HG02973 (cell line): ENCODE data around the gene MAPKAPK3.

Experiments used
- ATAC-seq: cut with Tn5 transposase; IDR thresholded peaks from one replicate; pipeline ENCODE4 v1.9.1; 2021; ENCODE audit warnings: moderate library complexity; ENCODE audit not compliant: unreplicated experiment

The MAPKAPK3 gene

DNA sequence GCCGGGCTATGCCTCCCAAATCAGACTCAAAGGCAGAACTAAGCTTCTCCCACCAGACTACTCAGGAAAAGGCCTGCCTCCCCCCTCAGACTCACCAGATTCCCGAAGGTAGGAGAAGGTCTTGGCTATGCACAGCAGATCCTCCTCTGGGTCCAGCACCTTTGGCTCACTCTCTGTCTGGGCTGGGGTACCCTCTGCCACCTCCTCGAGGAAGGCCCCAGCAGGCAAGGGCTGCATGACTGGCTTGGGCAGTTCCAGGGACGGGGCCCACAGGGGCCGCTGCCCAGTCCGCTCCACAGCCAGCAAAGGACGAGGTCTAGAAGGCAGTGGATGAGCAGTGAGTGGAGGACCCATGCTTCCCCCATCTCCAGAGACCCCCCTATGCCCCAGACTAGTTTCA, 8.7 kb upstream of the MAPKAPK3 start:
- no peak for ATAC-seq

DNA sequence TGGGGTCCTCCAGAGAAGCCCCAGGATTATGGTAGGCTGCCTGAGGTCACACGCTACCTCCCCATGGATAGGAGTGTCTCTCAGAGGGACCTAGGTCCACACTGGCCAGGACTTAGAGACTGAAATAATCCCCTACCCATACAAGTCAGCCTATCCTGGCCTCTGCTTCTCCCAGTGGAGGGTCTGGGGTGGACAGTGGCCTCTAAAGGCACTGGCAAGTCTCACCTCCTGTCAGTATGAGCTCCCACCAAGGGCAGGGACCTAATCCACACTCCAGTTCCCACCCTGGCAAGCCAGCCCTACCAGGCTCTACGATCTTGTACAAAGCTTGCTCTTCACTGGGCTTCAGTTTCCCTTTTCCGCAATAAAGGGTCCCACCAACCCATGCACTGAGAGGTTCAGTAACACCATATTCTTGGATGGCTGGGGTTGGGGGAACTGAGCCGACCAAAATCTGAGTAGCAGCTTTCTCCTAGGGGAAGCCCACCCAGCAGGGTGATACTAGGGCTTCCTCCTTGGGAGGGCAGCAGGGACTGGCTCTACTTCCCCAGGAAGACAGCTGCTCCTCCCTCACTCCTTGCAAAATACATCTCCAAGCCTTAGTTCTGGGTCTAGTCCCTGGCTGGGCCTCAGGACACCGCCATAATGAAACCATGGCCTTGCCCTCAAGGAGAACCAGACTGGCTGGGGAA, 7.7 kb upstream of the MAPKAPK3 start:
- no peak for ATAC-seq

DNA sequence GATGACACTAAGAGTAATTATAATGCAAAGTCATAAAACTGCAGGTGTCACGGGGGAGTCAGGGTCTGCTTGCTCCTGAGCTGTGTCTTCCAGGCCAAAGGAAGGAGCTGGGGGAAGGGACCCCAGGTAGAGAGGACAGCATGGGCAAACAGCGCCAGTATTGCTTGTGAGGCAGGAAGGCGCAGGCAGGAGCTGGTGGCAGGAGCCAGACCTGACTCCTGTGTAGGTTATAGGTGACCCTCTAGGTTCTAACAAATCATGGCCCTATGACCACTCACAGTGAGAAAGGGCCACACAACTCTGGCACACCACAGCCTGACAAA, 7.2 kb upstream of the MAPKAPK3 start:
- ATAC-seq = no peak

DNA sequence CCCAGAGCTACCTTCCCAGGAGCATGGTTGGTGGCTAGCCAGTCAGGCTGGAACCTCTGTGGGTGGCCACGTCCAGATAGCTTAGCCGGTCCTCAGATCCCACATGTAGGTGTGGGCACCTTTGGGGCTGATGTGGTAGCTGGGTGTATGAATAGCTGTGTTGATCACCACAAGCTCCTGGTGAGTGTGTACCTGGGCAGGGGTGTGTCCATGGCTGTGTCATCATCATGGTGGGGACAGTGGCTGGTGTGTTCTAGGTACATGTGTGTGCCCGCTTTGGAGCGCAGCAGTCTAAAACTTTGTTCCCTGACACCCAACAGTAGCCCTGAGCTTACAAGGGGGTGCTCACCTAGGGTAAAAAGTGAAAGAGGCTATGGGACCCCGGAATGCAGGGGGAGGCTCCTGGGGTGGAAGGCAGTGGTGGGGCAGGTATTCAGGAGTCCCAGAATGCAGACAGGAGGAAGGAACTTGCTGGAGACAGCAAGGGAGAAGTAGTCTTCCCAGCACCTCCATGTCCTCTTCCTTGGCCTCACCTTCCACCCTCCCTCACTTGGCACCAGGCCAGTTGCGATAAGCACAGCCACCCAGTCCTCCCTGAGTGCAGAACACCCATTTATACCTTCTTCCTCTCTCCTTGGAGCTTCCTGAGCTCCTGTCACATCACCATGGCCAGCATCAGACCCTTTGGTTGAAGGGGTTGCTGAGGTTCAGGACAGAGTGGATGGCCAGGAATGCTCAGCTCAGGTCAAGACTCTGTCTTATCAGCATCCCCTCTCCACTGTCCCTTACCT, 6.6 kb upstream of the MAPKAPK3 start:
- no peak for ATAC-seq

DNA sequence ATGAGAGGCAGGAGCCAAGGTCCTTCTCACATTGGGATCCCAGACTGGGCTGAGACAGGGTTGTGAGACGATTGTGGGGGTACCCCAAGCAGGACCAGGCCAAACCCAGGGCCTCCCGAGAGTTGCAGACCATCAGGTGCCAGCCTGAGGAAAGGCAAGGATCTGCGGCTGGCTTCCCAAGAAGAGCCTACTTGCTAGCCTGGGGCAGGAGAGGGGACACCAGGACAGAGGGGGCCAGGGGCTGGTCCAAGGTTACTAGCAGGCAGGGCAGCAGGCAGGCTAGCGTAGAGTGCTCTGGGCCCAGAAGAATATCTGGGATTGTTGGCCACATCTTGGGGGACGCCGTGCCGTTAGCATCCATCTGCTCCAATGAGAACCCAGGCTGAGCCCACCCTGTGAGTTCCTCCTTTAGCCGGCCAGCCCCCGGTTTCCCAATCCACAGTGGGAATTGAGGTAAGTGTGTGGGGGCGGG, 5.9 kb upstream of the MAPKAPK3 start:
- no peak for ATAC-seq

DNA sequence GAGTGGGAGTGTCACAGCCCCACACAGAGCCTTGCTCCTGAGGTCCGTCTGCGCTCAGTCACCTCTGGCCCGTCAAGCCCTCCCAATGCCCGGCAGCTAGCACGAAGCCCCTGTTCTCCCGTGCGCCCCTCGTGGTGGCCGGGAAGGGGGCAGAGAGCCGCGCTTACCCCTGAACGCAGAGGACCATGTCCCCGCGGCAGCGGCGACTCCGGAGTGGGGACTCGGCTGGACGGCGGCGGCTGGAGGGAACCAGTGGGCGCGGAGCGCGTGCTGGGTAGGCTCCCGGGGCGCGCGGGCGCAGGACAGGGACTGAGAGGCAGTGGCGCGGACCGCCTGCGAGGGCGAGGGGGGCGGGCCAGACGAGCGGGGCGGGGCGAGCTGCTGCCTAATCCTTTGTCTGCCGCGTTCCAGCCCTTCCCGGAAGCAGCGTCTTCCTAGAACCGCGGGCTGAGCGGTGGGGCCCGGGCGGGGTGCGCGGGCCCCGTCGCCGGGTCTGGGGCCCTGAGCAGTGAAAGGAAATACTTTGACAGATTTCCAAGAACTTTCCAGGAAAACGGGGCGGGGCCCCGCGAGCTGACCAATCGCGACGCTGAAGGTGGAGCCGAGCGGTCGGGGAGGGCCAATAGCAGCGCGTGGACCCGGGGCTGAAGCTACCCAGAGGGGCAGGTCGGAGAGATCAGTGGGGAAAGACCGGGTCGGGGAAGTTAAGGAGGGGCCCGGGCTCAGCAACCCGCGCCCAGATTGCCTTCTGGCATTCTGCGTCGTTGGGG, 5.3 kb upstream of the MAPKAPK3 start, which contains the start of gene CISH:
Gene CISH, minus strand, starts transcription at position 311 of the 770 bp plus-strand sequence. Its CDS starts 124 bp downstream, at position 187.
- ATAC-seq = peak; percentile 56

DNA sequence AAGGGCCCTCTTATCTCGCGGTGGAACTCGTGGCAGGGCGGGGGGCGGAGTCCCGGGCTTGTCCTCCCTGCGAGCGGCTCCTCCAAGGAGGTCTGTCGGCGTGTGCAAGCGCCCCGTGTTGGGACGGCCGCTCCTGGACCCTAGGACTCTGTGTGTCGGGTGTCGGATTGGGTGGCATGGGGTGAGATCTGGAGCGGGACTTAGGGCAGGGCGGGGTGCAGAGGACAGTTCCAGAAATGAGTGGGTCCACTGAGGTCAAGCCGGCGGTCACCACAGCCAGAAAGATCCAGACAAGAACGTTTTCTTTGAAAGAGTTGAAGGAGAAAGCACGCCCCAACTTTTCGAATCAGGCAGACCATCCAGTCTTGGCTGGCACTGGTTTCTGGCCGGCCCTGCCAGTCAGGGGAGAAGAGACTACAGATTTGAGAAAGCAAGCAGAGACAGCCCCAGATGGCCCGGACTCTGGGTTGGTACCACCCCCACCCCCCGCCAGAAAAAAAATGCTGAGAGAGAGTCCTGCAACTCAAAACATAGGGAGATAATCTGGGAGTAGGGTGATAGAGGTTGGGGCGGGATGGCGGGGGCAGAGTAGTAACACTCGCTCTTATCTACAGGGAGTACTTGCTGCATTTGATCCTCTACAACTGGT, 4.6 kb upstream of the MAPKAPK3 start:
- no peak for ATAC-seq

DNA sequence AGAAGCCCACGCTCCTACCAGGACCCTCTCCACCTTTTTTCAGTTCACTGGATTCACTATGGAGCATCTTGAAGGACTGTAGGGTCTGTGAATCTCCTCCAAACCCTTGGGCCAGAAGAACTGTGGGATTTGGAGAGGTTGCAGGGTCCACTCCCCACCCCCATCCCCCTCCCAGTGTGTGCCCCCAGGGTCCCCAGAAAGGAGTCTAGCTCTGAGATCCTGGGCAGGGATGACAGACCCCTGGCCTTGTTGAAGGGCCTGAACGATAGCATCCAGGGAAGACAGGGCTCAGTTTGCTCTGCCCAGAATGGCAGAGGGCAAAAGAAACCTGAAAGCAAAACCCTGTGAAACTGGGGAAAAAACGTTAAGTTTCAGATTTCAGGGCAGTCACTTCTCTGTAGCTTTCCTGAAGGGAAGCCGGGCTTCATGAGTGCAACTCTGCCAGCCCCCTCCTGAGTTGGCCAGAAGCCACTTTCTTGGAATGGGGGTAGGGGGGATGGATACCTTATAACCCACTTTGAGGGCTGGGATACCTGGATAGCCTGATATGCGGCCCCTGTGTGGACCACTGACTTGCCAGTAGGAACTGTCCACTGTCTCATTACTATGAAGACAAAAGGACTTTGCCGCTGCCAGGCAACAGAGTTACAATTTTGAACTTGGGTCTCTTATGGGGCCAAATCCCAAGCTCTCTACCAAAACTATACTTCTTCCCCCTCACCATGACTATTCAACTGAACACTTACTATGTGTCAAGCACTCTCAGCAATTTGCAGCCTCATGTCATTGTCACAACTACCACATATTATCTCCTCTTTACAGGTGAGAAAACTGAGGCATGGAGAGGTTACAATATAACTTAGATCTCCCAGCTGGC, 3.7 kb upstream of the MAPKAPK3 start:
- no peak for ATAC-seq

DNA sequence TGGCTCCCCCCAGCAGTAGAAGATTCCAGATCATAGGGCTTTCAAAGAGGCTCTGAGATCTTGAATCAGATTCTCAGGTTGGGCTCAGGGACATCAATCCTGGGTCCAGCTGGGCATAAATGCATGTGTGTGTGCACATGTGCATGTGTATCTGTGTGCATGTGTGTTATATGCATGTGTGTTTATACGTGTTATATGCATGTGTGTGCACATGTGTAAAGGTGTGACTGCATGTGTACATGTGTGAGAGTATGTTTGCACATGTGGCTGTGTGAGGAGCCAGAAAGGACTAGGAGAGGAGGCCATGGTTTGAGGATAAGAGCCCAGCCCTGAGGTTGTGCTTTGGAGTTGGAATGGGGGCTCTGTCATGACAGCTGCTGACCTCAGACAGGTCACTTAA, 1.8 kb upstream of the MAPKAPK3 start:
- no peak for ATAC-seq

DNA sequence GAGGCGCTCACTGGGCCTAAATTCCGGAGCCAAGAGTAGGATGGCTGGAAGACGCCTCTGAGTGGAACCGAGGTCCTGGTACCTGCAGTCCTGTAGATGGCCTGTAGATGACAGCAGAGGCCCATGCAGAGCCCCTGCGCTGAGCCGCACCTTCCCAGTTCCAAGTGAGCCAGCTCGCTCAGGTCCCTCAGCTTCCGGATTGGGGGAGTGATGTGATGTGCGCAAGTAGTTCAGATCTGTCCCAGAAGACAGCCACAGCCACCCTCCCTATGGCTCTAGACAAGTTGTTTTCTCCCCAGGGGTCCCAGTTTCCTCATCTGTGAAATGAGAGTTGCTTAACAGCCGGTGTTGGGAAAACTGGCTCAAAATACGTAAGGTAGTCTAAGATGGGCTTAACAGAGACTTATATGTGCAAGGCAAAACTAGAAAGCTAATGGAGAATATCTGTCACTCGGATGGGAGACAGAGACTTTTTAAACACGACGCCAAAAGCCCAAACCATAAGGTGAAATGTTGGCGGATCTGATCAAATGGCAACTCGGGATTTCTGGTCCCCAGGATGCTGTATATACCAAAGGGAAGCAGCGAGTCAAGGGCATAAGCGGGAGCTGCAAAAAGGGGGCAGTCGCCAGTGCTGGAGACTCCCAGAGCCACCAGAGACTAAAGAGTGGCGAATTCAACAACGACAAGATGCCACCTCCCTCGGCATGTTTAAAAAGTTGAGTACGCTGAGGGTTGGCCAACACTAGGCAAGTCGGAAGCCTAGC, 765 bp upstream of the MAPKAPK3 start:
- ATAC-seq = peak; percentile 40

DNA sequence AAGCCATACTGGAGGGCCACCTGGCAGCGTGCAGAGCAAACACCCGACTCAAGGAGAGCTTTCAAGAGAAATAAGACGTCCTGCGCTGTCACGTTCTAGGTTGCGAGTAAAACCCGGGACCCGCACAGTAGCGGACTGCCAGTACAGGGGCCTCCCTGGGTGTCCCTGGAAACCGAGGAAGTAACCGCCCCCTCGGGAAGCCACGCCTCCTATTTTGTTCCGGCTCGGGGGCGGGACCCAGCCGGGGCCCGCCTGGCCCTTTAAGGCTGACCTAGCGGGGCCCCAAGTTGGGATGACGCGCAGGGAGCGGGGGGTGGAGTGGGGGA, 218 bp upstream of the MAPKAPK3 start:
- ATAC-seq = peak; percentile 55

DNA sequence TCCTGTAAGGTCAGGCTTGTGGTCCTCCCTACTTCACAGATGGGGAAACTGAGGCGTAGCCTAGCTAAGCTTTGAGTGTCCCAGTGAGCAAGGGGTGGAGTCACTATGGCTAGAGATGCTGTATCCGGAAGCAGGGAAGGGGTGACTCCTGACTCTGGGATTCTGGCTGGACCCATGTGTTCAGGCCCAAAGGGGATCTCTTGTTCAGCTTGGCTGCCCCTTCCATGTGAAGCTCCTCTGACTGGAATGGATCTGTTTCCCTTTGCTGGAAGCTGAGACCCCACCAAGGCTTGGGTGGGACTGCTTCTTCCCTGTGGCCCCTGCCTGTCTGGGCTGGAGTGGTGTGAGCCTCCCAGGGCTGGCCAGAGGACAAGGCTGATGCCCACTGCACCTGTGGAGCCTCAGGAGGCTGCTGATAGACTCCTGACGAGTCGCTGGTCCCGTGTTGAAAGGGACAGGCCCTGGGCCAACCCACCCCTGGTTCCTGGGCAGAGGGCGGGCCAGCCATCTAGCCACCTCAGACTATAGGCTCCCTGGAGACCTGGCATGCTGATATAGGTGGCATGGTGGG, 1.0 kb downstream of the MAPKAPK3 start:
- ATAC-seq = no peak

DNA sequence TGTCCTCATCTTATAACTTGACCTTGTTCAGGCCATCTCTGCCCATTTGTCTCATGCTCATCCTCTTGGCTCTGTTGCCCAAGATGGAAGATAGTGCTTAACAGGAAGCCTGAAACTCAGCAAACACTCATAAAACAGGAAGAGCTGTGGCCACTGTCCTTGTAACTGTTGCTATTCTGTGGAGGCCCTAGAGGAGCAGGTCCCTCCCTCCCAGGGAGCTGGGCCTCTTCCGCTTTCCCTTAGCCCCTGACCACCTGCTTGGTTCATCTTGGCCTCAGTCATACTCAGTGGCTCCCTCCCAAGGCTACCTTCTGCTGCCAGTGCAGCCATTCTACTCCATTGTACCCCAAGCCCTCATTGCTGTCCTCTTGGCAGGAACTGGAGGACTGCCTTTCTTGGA, 3.5 kb downstream of the MAPKAPK3 start:
- no peak for ATAC-seq

DNA sequence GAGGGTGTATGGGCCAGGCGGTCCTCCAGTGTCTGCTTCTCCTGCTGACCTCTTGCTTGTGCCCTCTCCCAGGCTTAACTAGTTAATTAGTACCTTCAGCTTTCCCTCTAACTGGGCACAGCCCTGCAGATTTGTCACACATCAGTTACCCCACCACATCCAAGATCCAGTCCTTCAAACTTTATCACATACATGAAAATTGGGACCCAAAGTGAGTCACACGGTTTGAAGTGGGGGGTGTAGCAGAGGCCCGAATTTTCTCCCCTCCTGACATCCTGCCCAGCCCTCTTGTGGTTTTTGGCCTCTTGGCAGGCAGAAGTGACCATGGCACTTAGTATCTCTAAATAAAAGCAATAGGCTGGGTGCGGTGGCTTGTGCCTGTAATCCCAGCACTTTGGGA, 3.9 kb downstream of the MAPKAPK3 start:
- ATAC-seq = no peak

DNA sequence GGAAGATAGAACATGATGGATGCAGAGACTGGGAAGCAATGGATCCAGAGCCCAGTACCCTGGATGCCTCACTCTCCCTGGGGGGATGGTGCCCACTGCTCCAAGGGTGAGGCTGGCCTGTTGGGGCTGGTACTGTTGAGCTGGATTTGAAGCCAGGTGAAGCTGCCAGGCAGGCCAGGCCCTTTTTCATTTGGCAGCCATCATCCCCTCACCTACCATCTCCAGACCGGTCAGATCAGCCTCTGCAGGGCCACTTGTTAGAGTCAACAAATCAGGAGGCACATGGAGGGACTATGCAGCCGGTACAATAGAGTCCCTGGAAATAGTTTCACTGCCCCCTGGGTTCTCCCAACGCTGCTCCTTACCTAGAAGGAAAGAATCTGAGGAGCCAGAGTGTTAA, 5.9 kb downstream of the MAPKAPK3 start:
- ATAC-seq = no peak

DNA sequence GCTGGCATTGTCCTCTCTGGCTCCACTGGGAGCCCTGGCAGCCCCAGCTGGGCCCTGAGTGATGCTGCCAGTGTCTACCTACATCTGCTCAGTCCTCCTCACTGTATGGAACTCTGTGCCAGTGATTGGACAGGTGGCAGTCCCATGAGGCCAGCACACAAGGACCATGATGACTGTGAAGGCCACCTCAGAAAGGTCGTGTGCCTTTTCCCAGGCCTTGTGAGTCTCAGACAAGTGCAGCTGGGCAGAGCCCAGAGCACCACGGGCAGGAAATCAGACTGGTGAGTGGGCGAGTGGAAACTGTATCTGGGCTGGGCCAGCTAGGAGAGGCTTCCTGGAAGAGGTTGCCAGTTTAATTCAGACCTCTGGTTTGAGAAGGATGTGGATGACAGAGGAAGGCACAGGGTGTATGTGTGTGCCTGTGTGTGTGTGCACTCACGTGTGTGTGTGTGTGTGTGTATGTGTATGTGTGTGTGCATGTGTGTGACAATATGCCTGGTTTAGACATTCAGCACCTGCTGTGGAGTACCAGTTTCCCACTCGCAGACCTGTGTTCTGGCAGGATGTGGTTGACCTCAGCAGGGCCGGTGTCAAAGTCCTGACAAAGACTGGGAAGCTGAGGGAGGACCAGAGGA, 7.0 kb downstream of the MAPKAPK3 start:
- ATAC-seq = peak; percentile 48

DNA sequence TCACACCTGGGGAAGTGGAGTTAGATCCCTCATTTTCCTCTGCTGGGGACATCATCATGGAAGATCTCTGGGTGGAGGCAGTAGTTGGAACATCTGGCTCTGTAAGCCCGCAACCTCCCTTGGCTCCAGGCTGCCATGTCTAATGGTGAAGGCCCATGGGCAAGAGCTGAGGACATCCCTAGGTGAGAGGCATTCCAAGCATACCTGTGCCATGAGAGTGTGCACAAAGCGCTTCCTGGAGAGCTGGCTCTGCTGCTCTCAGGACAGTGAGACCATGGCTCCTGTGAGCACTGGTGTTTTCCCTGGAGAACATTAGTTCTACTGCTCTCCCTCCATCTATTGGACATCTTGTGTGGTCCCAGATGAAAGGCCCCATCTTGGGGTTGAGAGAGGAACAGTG, 7.7 kb downstream of the MAPKAPK3 start:
- ATAC-seq = no peak

DNA sequence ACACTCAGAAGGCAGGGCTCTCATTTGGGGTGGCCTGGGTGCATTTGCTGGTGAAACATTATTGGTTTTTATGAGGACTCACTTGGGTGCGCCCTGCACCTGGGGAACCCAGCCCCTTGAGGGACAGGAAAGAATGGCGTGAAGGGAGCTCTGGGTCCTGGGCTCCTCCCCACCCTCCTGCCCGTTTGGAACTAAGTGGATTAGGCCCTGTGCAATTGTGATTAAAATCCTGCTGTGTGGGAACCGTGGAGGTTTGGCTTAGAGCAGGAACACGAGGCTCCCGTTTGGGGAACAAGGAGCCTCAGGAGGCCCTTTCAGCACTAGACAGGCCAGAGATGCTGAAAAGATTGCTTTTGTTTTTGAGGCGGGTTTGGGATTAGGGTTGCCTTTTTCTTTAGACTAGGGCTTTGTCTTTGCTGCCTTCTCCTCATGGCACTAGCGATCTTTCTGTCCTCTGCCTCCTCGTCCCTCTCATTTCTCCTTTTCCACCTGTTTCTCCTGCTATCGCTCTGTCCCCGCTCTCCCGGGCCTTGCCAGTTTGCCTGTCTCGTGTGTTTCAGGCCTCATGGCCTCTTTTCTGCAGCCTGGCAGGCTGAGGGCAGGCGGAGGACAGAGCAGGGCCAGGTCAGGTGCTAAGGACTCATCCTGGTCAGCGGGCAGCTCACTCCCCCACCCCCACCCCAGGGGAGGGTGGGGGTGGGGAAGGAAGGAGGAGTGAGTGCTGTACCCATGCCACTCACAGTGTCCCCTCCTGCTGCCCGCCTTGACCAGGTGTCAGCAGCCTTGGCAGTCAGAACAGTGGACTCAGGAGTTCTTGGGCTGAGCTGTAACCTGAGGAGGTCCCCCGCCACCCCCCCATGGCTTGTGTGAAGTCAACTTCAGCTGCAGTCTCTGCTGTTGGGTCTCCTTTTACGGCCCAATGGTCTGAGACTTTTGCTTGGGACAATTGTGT, 8.6 kb downstream of the MAPKAPK3 start:
- ATAC-seq = no peak
